Epithelial cell of prostate (primary cell): Measurements from ENCODE around the gene DDX51.
A peak's percentile ranks its signal among the peaks of the same experiment; 100 is the strongest.
"Not testable (repeated sequence)": the region's sequence is repeated elsewhere in the genome, so short reads cannot be mapped to it uniquely, and the experiment has no call there.

Experiments used
- DNase-seq: peaks from one replicate; pipeline ENCODE4 v3.0.0-alpha.2; 2011; ENCODE audit warnings: low read depth, low spot score
- H3K27ac ChIP-seq: fragments of 450-650 bp; 2 replicates; pipeline ENCODE4 v1.5.1; 2017; ENCODE audit warnings: mild to moderate bottlenecking

Gene DDX51

GRCh38 chr12:132143336-132144071 lies 615 bp downstream of the DDX51 start:
- no peak for DNase-seq
- H3K27ac ChIP-seq = peak overlapping the region; percentile 37

- no peak for DNase-seq
- H3K27ac ChIP-seq = no peak overlapping the region
Measured at GRCh38 chr12:132142679-132143335, 1.3 kb downstream of the DDX51 start.

GRCh38 chr12:132141976-132142678 lies 2.0 kb downstream of the DDX51 start:
- DNase-seq = no peak
- H3K27ac ChIP-seq = no peak overlapping the region

GRCh38 chr12:132140918-132141841 lies 2.9 kb downstream of the DDX51 start:
- H3K27ac ChIP-seq = no peak overlapping the region
- no peak for DNase-seq

GRCh38 chr12:132140501-132140900 lies 3.6 kb downstream of the DDX51 start:
- no peak for DNase-seq
- no peak overlapping the region for H3K27ac ChIP-seq

- no peak overlapping the region for H3K27ac ChIP-seq
- DNase-seq = no peak
Measured at GRCh38 chr12:132139912-132140311, 4.2 kb downstream of the DDX51 start.

GRCh38 chr12:132138941-132139871 lies 4.9 kb downstream of the DDX51 start:
- DNase-seq = no peak
- H3K27ac ChIP-seq = no peak overlapping the region

- DNase-seq = no peak
Measured at GRCh38 chr12:132137483-132138125, 6.5 kb downstream of the DDX51 start.

GRCh38 chr12:132136226-132136625 lies 7.9 kb downstream of the DDX51 start:
- DNase-seq, H3K27ac ChIP-seq: not testable (repeated sequence)

More at GRCh38 chr12:132137483-132138125, 6.5 kb downstream of the DDX51 start:
- H3K27ac ChIP-seq = no peak overlapping the region

GRCh38 chr12:132134653-132135183 lies 9.4 kb downstream of the DDX51 start:
- not testable (repeated sequence) for H3K27ac ChIP-seq

GRCh38 chr12:132133952-132134652 lies 10.0 kb downstream of the DDX51 start:
- no peak for DNase-seq
- no peak overlapping the region for H3K27ac ChIP-seq

More at GRCh38 chr12:132134653-132135183, 9.4 kb downstream of the DDX51 start:
- not testable (repeated sequence) for DNase-seq

GRCh38 chr12:132132609-132133430 lies 11.3 kb downstream of the DDX51 start:
- no peak for DNase-seq
- no peak overlapping the region for H3K27ac ChIP-seq

- no peak for DNase-seq
- no peak overlapping the region for H3K27ac ChIP-seq
Measured at GRCh38 chr12:132131952-132132351, 12.2 kb downstream of the DDX51 start.

- DNase-seq = no peak
- no peak overlapping the region for H3K27ac ChIP-seq
Measured at GRCh38 chr12:132131229-132131628, 12.9 kb downstream of the DDX51 start.

GRCh38 chr12:132130690-132131089 lies 13.4 kb downstream of the DDX51 start:
- no peak overlapping the region for H3K27ac ChIP-seq
- no peak for DNase-seq

- H3K27ac ChIP-seq = no peak overlapping the region
- DNase-seq = no peak
Measured at GRCh38 chr12:132129007-132129406, 15.1 kb downstream of the DDX51 start.

GRCh38 chr12:132127041-132127440 lies 17.1 kb downstream of the DDX51 start:
- H3K27ac ChIP-seq = no peak overlapping the region
- no peak for DNase-seq
